ENCODE data around the gene PDE4B.
"Not testable (repeated sequence)": the region's sequence is repeated elsewhere in the genome, so short reads cannot be mapped to it uniquely, and the experiment has no call there.

The PDE4B gene

GRCh38 chr1:65949933-65950332 lies 157.2 kb downstream of the PDE4B start:
- DNase-seq (ENCODE audit: low read depth, low spot score), result no peak

GRCh38 chr1:65952696-65953095 lies 160.0 kb downstream of the PDE4B start:
- no peak for DNase-seq (ENCODE audit: low read depth, low spot score)

- DNase-seq (ENCODE audit: low read depth, low spot score), result no peak
These were observed 160.5 kb downstream of the PDE4B start for GRCh38 chr1:65953170-65953569.

GRCh38 chr1:65955071-65955470 lies 162.4 kb downstream of the PDE4B start:
- DNase-seq (ENCODE audit: low read depth, low spot score), result no peak

- no peak for DNase-seq (ENCODE audit: low read depth, low spot score)
These were observed 162.8 kb downstream of the PDE4B start for GRCh38 chr1:65955503-65955902.

- no peak for DNase-seq (ENCODE audit: low read depth, low spot score)
These were observed 166.1 kb downstream of the PDE4B start for GRCh38 chr1:65958561-65959350.

- DNase-seq (ENCODE audit: low read depth, low spot score), result no peak
These were observed 167.3 kb downstream of the PDE4B start for GRCh38 chr1:65959896-65960567.

GRCh38 chr1:65963156-65963888 lies 170.6 kb downstream of the PDE4B start:
- no peak for DNase-seq (ENCODE audit: low read depth, low spot score)

- DNase-seq (ENCODE audit: low read depth, low spot score), result no peak
These were observed 171.4 kb downstream of the PDE4B start for GRCh38 chr1:65964123-65964522.

GRCh38 chr1:65965112-65965996 lies 172.7 kb downstream of the PDE4B start:
- DNase-seq (ENCODE audit: low read depth, low spot score), result no peak

- not testable (repeated sequence) for DNase-seq (ENCODE audit: low read depth, low spot score)
These were observed 174.8 kb downstream of the PDE4B start for GRCh38 chr1:65967492-65967891.

GRCh38 chr1:65971547-65971946 lies 178.9 kb downstream of the PDE4B start:
- DNase-seq (ENCODE audit: low read depth, low spot score), result no peak

- no peak for DNase-seq (ENCODE audit: low read depth, low spot score)
These were observed 183.0 kb downstream of the PDE4B start for GRCh38 chr1:65975708-65976107.

- no peak for DNase-seq (ENCODE audit: low read depth, low spot score)
These were observed 186.7 kb downstream of the PDE4B start for GRCh38 chr1:65979136-65980044.

- DNase-seq (ENCODE audit: low read depth, low spot score), result no peak
These were observed 187.5 kb downstream of the PDE4B start for GRCh38 chr1:65980237-65980636.

GRCh38 chr1:65983500-65983899 lies 190.8 kb downstream of the PDE4B start:
- DNase-seq (ENCODE audit: low read depth, low spot score), result no peak

GRCh38 chr1:65985393-65986066 lies 192.8 kb downstream of the PDE4B start:
- DNase-seq (ENCODE audit: low read depth, low spot score), result no peak

- no peak for DNase-seq (ENCODE audit: low read depth, low spot score)
These were observed 193.5 kb downstream of the PDE4B start for GRCh38 chr1:65986146-65986545.

- no peak for DNase-seq (ENCODE audit: low read depth, low spot score)
These were observed 197.5 kb downstream of the PDE4B start for GRCh38 chr1:65990161-65990560.

- DNase-seq (ENCODE audit: low read depth, low spot score), result no peak
These were observed 199.0 kb downstream of the PDE4B start for GRCh38 chr1:65991694-65992093.
